WTC11 (cell line): ENCODE measurements around the gene BPGM. TPM values are rescaled to one million over a fixed set of nuclear protein-coding genes. Genes with fewer than 3 reads are reported as not detected.

Experiments used
- ATAC-seq: fragments of 200-7000 bp; cut with Tn5 transposase; 2 replicates; pipeline ENCODE4 v1.10.0; 2021; ENCODE audit warnings: mild to moderate bottlenecking, moderate library complexity
- CTCF ChIA-PET: fragments of 300-600 bp; sonication (Branson Sonifier 250); formaldehyde crosslinking; loops from one replicate; lab custom pipeline; 2021; ENCODE audit warnings: antibody characterized with exemption; lab: Charles Lee
- POLR2A ChIA-PET: fragments of 350-600 bp; sonication (Branson Sonifier 250); formaldehyde crosslinking; loops from one replicate; lab custom pipeline; 2021; ENCODE audit warnings: antibody characterized with exemption; lab: Charles Lee
- DNase-seq: peaks from one replicate; pipeline ENCODE4 v3.0.0; 2021; ENCODE audit warnings: low spot score
- H3K27ac Mint-ChIP-seq: 2 replicates; pipeline ENCODE4 v1.8.0; 2021; ENCODE audit warnings: mixed read lengths
- H3K27me3 Mint-ChIP-seq: 2 replicates; pipeline ENCODE4 v1.8.0; 2021; ENCODE audit warnings: low read depth, mild to moderate bottlenecking, moderate library complexity, mixed read lengths
- H3K36me3 Mint-ChIP-seq: 2 replicates; pipeline ENCODE4 v1.8.0; 2021; ENCODE audit warnings: mixed read lengths
- H3K4me1 Mint-ChIP-seq: 2 replicates; pipeline ENCODE4 v1.8.0; 2022; ENCODE audit warnings: mixed read lengths
- H3K4me3 Mint-ChIP-seq: 2 replicates; pipeline ENCODE4 v1.8.0; 2021; ENCODE audit warnings: mild to moderate bottlenecking, moderate library complexity, mixed read lengths
- H3K9me3 Mint-ChIP-seq: 2 replicates; pipeline ENCODE4 v1.8.0; 2021; ENCODE audit warnings: mixed read lengths
- ARID4B ChIP-seq: sonication (generic); formaldehyde crosslinking; IDR thresholded peaks from 2 replicates; pipeline ENCODE4 v1.8.0; 2023; ENCODE audit warnings: missing genetic modification reagents, mild to moderate bottlenecking, borderline replicate concordance
- ATF2 ChIP-seq: sonication (generic); formaldehyde crosslinking; IDR thresholded peaks from 2 replicates; pipeline ENCODE4 v1.8.1; 2022; ENCODE audit warnings: low read depth, missing genetic modification reagents, borderline replicate concordance
- E2F4 ChIP-seq: sonication (generic); formaldehyde crosslinking; IDR thresholded peaks from 2 replicates; pipeline ENCODE4 v1.8.1; 2022; ENCODE audit warnings: low read depth, mild to moderate bottlenecking, moderate library complexity, missing genetic modification reagents, borderline replicate concordance
- EMX1 ChIP-seq: fragments of 250-450 bp; sonication (Bioruptor Pico); IDR thresholded peaks from 2 replicates; pipeline ENCODE4 v1.8.0; 2021; ENCODE audit warnings: mild to moderate bottlenecking
- ESRRA ChIP-seq: sonication (generic); formaldehyde crosslinking; IDR thresholded peaks from 2 replicates; pipeline ENCODE4 v1.8.1; 2022; ENCODE audit warnings: mild to moderate bottlenecking, missing genetic modification reagents, borderline replicate concordance
- IRF1 ChIP-seq: sonication (generic); formaldehyde crosslinking; IDR thresholded peaks from 2 replicates; pipeline ENCODE4 v1.8.0; 2023; ENCODE audit warnings: missing genetic modification reagents
- IRF2 ChIP-seq: sonication (generic); formaldehyde crosslinking; IDR thresholded peaks from 2 replicates; pipeline ENCODE4 v1.8.0; 2022; ENCODE audit warnings: low read depth, missing genetic modification reagents, borderline replicate concordance
- NFATC4 ChIP-seq: fragments of 250-450 bp; sonication (Bioruptor Pico); IDR thresholded peaks from 2 replicates; pipeline ENCODE4 v1.9.0; 2021; ENCODE audit warnings: mild to moderate bottlenecking
- PREB ChIP-seq: sonication (generic); formaldehyde crosslinking; IDR thresholded peaks from 2 replicates; pipeline ENCODE4 v1.8.1; 2022; ENCODE audit warnings: mild to moderate bottlenecking, missing genetic modification reagents, moderate library complexity, borderline replicate concordance
- RELA ChIP-seq: sonication (generic); formaldehyde crosslinking; IDR thresholded peaks from 2 replicates; pipeline ENCODE4 v1.8.1; 2022; ENCODE audit warnings: missing genetic modification reagents, mild to moderate bottlenecking, borderline replicate concordance
- SMAD4 ChIP-seq: sonication (generic); formaldehyde crosslinking; IDR thresholded peaks from 2 replicates; pipeline ENCODE4 v1.8.0; 2022; ENCODE audit warnings: mild to moderate bottlenecking, missing genetic modification reagents
- ZNF138 ChIP-seq: sonication (generic); formaldehyde crosslinking; conservative IDR thresholded peaks from 2 replicates; pipeline ENCODE4 v1.8.1; 2022; ENCODE audit warnings: mild to moderate bottlenecking, moderate library complexity, missing genetic modification reagents
- ZNF219 ChIP-seq: sonication (generic); formaldehyde crosslinking; IDR thresholded peaks from 2 replicates; pipeline ENCODE4 v1.8.0; 2023; ENCODE audit warnings: missing genetic modification reagents, mild to moderate bottlenecking, borderline replicate concordance
- ZNF425 ChIP-seq: fragments of 250-450 bp; sonication (Bioruptor Pico); conservative IDR thresholded peaks from 2 replicates; pipeline ENCODE4 v1.9.0; 2021; ENCODE audit warnings: mild to moderate bottlenecking
- ZNF512 ChIP-seq: sonication (generic); formaldehyde crosslinking; IDR thresholded peaks from 2 replicates; pipeline ENCODE4 v1.8.1; 2022; ENCODE audit warnings: missing genetic modification reagents, borderline replicate concordance
- total RNA-seq: library from RNA; stranded (reverse); gene quantifications from 3 replicates; pipeline ENCODE4 v1.2.3, GENCODE V29; 2021
- TF ChIP-seq, protein P1 (sequence below): fragments of 250-450 bp; sonication (Bioruptor Pico); IDR thresholded peaks from 2 replicates; pipeline ENCODE4 v1.9.0; 2021; ENCODE audit warnings: mild to moderate bottlenecking, borderline replicate concordance
- TF ChIP-seq, protein P2 (sequence below): sonication (generic); formaldehyde crosslinking; IDR thresholded peaks from 2 replicates; pipeline ENCODE4 v1.8.0; 2022; ENCODE audit warnings: mild to moderate bottlenecking, missing genetic modification reagents

The BPGM gene
- total RNA-seq, 1 experiment from 2014 or later, result 14.6 TPM

DNA sequence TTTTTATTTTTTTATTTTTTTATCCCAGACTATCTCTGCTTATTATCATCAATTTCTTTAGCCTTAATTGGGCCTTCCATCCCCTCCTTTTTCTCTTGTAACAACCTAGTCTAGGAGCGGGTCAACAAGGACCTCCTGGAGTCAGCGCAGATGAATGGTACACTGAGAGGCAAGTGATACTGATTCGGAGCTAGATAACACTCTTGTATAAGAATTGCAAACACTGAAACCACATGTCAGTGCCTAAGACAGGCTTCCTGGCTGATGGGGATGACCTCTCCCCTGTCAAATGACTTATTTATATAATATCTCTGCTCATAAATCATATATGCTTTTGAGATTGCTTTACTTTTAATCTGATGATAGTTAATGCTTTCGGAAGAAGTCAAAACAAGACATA lies 22.7 kb downstream of the BPGM start:
- CTCF ChIA-PET, result no interaction called here
- no peaks in the 10 kb centered on the region for H3K27me3 Mint-ChIP-seq
- no peak for ATAC-seq
- H3K9me3 Mint-ChIP-seq, result peaks cover 7% of the 10 kb centered on the region
- POLR2A ChIA-PET, result no interaction called here
- H3K36me3 Mint-ChIP-seq, result peaks cover 9% of the 10 kb centered on the region
- H3K4me3 Mint-ChIP-seq, result no peak overlapping the region
- no peak for DNase-seq
- no peak overlapping the region for H3K27ac Mint-ChIP-seq
- peaks cover 13% of the 10 kb centered on the region for H3K4me1 Mint-ChIP-seq
- TF ChIP-seq PREB (CRISPR knock-in tag), result no peak
- TF ChIP-seq, protein P1, sequence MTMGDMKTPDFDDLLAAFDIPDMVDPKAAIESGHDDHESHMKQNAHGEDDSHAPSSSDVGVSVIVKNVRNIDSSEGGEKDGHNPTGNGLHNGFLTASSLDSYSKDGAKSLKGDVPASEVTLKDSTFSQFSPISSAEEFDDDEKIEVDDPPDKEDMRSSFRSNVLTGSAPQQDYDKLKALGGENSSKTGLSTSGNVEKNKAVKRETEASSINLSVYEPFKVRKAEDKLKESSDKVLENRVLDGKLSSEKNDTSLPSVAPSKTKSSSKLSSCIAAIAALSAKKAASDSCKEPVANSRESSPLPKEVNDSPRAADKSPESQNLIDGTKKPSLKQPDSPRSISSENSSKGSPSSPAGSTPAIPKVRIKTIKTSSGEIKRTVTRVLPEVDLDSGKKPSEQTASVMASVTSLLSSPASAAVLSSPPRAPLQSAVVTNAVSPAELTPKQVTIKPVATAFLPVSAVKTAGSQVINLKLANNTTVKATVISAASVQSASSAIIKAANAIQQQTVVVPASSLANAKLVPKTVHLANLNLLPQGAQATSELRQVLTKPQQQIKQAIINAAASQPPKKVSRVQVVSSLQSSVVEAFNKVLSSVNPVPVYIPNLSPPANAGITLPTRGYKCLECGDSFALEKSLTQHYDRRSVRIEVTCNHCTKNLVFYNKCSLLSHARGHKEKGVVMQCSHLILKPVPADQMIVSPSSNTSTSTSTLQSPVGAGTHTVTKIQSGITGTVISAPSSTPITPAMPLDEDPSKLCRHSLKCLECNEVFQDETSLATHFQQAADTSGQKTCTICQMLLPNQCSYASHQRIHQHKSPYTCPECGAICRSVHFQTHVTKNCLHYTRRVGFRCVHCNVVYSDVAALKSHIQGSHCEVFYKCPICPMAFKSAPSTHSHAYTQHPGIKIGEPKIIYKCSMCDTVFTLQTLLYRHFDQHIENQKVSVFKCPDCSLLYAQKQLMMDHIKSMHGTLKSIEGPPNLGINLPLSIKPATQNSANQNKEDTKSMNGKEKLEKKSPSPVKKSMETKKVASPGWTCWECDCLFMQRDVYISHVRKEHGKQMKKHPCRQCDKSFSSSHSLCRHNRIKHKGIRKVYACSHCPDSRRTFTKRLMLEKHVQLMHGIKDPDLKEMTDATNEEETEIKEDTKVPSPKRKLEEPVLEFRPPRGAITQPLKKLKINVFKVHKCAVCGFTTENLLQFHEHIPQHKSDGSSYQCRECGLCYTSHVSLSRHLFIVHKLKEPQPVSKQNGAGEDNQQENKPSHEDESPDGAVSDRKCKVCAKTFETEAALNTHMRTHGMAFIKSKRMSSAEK, result no peak
- no peak for TF ChIP-seq SMAD4
- TF ChIP-seq ESRRA (CRISPR knock-in tag), result no peak
- no peak for TF ChIP-seq E2F4
- TF ChIP-seq RELA (CRISPR knock-in tag), result no peak
- no peak for TF ChIP-seq ZNF138 (CRISPR knock-in tag)
- TF ChIP-seq ZNF219 (CRISPR knock-in tag), result no peak
- TF ChIP-seq ZNF512 (CRISPR knock-in tag), result no peak
- no peak for TF ChIP-seq ZNF425 (CRISPR knock-in tag)
- TF ChIP-seq, protein P2, sequence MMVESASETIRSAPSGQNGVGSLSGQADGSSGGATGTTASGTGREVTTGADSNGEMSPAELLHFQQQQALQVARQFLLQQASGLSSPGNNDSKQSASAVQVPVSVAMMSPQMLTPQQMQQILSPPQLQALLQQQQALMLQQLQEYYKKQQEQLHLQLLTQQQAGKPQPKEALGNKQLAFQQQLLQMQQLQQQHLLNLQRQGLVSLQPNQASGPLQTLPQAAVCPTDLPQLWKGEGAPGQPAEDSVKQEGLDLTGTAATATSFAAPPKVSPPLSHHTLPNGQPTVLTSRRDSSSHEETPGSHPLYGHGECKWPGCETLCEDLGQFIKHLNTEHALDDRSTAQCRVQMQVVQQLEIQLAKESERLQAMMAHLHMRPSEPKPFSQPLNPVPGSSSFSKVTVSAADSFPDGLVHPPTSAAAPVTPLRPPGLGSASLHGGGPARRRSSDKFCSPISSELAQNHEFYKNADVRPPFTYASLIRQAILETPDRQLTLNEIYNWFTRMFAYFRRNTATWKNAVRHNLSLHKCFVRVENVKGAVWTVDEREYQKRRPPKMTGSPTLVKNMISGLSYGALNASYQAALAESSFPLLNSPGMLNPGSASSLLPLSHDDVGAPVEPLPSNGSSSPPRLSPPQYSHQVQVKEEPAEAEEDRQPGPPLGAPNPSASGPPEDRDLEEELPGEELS (CRISPR knock-in tag), result no peak
- TF ChIP-seq ARID4B, result no peak
- no peak for TF ChIP-seq EMX1
- TF ChIP-seq IRF1 (CRISPR knock-in tag), result no peak
- no peak for TF ChIP-seq IRF2 (CRISPR knock-in tag)
- TF ChIP-seq NFATC4, result no peak
- no peak for TF ChIP-seq ATF2 (CRISPR knock-in tag)
